Medulla oblongata (tissue), 1 donor: Measurements from ENCODE around the gene DMRTC2.

Experiments used
- DNase-seq: peaks from one replicate; pipeline ENCODE4 v3.0.0-alpha.2; 2015; ENCODE audit errors: extremely low spot score

The DMRTC2 gene

GRCh38 chr19:41847351-41848105, 2.7 kb downstream of the DMRTC2 start:
- no peak for DNase-seq

GRCh38 chr19:41848666-41849065, 3.8 kb downstream of the DMRTC2 start:
- DNase-seq, result no peak

GRCh38 chr19:41849067-41849466, 4.2 kb downstream of the DMRTC2 start:
- no peak for DNase-seq

- no peak for DNase-seq
These were observed 5.5 kb downstream of the DMRTC2 start for GRCh38 chr19:41850381-41850780.

- no peak for DNase-seq
These were observed 6.6 kb downstream of the DMRTC2 start for GRCh38 chr19:41851456-41851855.

GRCh38 chr19:41853344-41853743, 8.5 kb downstream of the DMRTC2 start:
- DNase-seq, result no peak

- DNase-seq, result no peak
These were observed 8.9 kb downstream of the DMRTC2 start for GRCh38 chr19:41853768-41854167.

- no peak for DNase-seq
These were observed 14.4 kb downstream of the DMRTC2 start for GRCh38 chr19:41859213-41859617.

- peak; percentile 100 for DNase-seq
These were observed 15.0 kb downstream of the DMRTC2 start, which contains the start of gene RPS19 for GRCh38 chr19:41859618-41860418. Gene RPS19 (plus strand): TSS chr19:41860255. CDS start chr19:41860775, 520 bp downstream.

- no peak for DNase-seq
These were observed 15.7 kb downstream of the DMRTC2 start for GRCh38 chr19:41860419-41861115.

GRCh38 chr19:41861116-41861768, 16.4 kb downstream of the DMRTC2 start:
- no peak for DNase-seq

GRCh38 chr19:41861846-41862245, 17.0 kb downstream of the DMRTC2 start:
- no peak for DNase-seq

GRCh38 chr19:41862445-41862986, 17.7 kb downstream of the DMRTC2 start:
- DNase-seq, result no peak

GRCh38 chr19:41863209-41863931, 18.5 kb downstream of the DMRTC2 start:
- DNase-seq, result peak; percentile 38

- DNase-seq, result no peak
These were observed 19.5 kb downstream of the DMRTC2 start for GRCh38 chr19:41864374-41864773.

- DNase-seq, result no peak
These were observed 21.4 kb downstream of the DMRTC2 start for GRCh38 chr19:41866284-41866683.

GRCh38 chr19:41868120-41868988, 23.5 kb downstream of the DMRTC2 start:
- DNase-seq, result no peak

GRCh38 chr19:41868989-41869300, 24.1 kb downstream of the DMRTC2 start:
- DNase-seq, result no peak

- no peak for DNase-seq
These were observed 24.6 kb downstream of the DMRTC2 start for GRCh38 chr19:41869374-41869955.
